Raji (cell line): ENCODE data around the gene CDK16.

Experiments used
- POLR2A ChIP-seq: IDR thresholded peaks from 2 replicates; pipeline ENCODE4 v1.6.1; 2011; ENCODE audit warnings: low read depth, low read length, control low read depth; ENCODE audit not compliant: insufficient read depth

The CDK16 gene

DNA sequence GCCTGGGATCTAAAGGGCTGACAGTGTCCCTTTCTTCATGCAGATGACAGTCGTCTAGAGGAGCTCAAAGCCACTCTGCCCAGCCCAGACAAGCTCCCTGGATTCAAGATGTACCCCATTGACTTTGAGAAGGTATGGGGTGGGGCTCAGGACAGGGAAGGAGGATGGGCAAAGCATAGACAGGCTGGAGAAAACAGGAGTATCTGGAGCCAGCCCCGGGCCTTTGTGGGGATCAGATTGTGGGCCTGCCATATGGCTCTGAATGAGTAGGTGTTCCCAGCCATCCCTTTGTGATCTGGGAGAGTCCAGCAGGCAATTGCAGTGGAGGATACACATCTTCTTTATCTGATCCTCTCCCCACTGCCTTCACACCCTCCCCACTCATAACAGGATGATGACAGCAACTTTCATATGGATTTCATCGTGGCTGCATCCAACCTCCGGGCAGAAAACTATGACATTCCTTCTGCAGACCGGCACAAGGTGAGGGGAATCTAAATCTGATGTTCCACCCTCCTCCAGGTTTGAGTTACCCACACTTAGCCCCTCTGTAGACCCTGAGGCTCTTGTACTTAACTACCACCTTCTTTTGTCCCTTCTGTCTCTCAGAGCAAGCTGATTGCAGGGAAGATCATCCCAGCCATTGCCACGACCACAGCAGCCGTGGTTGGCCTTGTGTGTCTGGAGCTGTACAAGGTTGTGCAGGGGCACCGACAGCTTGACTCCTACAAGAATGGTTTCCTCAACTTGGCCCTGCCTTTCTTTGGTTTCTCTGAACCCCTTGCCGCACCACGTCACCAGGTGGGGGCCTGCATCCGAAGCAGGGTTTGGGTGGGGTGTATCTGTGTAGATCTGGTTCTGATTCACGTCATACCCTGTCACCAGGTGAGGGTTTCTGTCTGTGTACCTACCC is 5.8 kb upstream of the CDK16 start:
- no peak for TF ChIP-seq POLR2A

DNA sequence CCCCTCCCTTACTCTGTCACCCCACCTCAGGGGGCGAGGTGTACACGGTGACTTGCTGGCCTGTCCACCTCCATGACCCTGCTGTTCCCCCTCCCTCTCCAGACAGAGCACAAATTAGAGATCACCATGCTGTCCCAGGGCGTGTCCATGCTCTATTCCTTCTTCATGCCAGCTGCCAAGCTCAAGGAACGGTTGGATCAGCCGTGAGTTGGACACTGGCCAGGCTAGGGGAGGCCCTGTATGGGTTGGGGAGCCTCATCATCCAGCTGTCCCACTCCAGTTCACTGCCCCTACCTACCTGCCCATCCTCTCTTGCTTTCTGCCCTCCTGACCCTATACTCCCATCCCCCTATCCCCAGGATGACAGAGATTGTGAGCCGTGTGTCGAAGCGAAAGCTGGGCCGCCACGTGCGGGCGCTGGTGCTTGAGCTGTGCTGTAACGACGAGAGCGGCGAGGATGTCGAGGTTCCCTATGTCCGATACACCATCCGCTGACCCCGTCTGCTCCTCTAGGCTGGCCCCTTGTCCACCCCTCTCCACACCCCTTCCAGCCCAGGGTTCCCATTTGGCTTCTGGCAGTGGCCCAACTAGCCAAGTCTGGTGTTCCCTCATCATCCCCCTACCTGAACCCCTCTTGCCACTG is 3.9 kb upstream of the CDK16 start:
- TF ChIP-seq POLR2A = no peak

GRCh38 chrX:47215291-47215900 is 3.1 kb upstream of the CDK16 start:
- no peak for TF ChIP-seq POLR2A

- no peak for TF ChIP-seq POLR2A
Measured at GRCh38 chrX:47216393-47216925, 2.0 kb upstream of the CDK16 start.

GRCh38 chrX:47217121-47217851 is 1.2 kb upstream of the CDK16 start:
- TF ChIP-seq POLR2A = no peak

DNA sequence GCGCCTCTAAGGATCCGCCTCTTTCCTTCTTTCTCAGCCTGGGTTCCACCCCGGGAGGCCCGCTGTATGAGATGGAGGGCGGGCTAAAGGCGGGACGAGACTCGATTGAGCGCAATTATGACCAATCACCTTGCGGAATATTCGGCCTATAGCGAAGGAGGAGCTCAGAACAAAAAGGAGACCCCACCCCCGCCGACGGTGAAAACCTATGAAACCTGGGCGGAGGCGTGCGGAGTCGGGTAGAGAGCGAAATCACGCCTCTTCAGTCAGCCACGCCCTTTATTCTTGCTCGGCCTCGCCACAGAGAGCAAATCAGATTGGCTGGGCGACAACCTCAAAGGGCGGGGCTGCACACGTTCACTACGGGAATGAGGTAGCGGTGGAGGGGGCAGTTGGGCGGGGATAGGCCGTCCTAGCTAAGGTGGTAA is 615 bp upstream of the CDK16 start:
- no peak for TF ChIP-seq POLR2A

- peak; percentile 33 for TF ChIP-seq POLR2A
Measured at GRCh38 chrX:47218920-47219815, 687 bp downstream of the CDK16 start.

DNA sequence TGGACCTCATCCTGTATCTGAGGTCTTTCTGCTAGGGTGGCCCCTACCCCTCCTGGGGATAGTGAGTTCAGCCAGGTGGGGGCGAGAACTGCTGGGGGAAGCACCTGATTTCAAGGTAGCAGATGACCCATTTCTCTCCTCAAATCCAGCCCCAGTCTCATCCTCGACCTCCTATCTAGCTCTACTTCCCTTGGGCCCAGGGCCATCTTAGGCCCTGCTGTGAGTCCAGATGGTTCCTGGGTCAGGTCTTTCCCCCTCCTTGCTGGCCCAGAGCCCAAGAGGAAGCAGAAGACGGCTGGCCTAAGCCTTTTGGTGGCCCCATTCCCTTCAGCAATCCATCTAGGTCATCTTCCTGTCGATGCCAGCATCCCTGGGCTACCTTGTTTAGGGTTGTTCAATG is 3.3 kb downstream of the CDK16 start:
- no peak for TF ChIP-seq POLR2A

DNA sequence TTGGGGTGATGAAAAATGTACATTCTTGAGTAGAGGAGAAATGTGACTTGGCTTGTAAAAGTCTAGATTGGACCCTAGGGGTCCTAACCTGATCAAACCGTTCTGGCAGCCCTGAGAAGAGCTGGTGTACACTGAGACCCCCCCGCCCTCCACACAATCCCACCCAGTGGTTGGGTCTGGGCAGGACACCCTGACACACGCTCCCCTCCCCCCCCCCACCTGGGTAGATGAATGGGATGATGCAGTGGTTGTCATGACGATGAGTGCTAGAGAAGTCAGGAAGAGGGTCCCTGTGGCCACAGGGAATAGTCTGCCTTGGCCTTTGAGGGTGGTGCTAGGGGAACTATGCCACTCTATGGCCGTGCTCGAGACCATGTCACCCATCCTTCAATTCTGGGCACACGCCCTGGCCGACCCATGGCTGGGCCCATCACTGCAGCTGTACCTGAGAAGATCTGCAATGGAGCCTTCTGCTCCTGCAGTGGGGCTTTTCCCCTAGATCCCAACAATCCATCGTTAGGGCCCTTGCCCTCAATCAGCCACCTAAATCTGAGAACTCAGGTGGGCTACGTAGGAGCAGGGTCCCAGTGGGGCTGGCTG is 4.4 kb downstream of the CDK16 start:
- TF ChIP-seq POLR2A = no peak

GRCh38 chrX:47223476-47224250 is 5.2 kb downstream of the CDK16 start:
- TF ChIP-seq POLR2A = no peak

DNA sequence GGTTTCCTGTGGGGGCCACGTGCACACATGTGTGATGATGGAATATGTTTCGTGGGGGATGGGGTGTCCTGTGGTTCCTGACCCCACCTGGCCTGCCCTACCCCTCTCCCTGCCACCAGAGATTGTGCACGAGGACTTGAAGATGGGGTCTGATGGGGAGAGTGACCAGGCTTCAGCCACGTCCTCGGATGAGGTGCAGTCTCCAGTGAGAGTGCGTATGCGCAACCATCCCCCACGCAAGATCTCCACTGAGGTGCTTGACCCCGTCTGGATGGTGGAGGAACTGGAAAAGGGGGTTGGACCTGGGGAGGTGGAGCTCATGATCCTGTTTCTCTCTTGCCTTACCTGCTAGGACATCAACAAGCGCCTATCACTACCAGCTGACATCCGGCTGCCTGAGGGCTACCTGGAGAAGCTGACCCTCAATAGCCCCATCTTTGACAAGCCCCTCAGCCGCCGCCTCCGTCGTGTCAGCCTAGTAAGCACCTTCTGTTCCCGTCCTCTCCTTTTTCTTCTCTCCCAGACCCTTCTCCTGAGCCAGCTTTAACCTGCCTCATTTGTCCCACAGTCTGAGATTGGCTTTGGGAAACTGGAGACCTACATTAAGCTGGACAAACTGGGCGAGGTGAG is 5.9 kb downstream of the CDK16 start:
- no peak for TF ChIP-seq POLR2A

- no peak for TF ChIP-seq POLR2A
Measured at GRCh38 chrX:47224896-47225290, 6.4 kb downstream of the CDK16 start.
